ENCODE results near the gene CEL. TPM values are rescaled to one million over a fixed set of nuclear protein-coding genes. Genes with fewer than 3 reads are reported as not detected.

CEL gene
- total RNA-seq, 1 experiment from 2014 or later = 6.6 TPM

- TF ChIP-seq, protein P1, sequence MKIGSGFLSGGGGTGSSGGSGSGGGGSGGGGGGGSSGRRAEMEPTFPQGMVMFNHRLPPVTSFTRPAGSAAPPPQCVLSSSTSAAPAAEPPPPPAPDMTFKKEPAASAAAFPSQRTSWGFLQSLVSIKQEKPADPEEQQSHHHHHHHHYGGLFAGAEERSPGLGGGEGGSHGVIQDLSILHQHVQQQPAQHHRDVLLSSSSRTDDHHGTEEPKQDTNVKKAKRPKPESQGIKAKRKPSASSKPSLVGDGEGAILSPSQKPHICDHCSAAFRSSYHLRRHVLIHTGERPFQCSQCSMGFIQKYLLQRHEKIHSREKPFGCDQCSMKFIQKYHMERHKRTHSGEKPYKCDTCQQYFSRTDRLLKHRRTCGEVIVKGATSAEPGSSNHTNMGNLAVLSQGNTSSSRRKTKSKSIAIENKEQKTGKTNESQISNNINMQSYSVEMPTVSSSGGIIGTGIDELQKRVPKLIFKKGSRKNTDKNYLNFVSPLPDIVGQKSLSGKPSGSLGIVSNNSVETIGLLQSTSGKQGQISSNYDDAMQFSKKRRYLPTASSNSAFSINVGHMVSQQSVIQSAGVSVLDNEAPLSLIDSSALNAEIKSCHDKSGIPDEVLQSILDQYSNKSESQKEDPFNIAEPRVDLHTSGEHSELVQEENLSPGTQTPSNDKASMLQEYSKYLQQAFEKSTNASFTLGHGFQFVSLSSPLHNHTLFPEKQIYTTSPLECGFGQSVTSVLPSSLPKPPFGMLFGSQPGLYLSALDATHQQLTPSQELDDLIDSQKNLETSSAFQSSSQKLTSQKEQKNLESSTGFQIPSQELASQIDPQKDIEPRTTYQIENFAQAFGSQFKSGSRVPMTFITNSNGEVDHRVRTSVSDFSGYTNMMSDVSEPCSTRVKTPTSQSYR (CRISPR knock-in tag; IDR thresholded peaks at IDR 0.05) = no peak
- no peak for TF ChIP-seq E2F5 (CRISPR knock-in tag; IDR thresholded peaks at IDR 0.05)
Measured at GRCh38 chr9:133088756-133089155, 27.0 kb downstream of the CEL start (continued).

DNA sequence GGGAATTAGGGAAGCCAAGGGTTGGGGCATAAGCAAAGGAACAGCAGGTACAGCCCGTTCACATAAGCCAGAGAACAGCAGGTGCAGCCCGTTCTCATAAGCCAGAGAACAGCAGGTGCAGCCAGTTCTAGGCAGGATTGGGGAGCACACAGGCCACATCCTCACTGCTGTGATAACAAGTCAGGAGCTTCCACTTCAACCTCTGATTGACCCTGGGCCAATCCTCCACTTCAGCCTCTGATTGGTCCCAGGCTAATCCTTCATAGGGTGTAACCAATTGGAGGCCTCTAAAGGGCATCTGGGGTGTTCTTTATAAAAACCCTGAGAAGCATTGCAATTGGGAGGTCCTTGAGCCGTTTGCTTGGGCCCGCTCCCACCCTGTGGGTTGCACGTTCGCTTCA, 27.5 kb downstream of the CEL start:
- DNase-seq (ENCODE audit: low spot score) (no peak), ATAC-seq (peak; percentile 51)
- ChIA-PET POLR2A (no interaction called here), CTCF (interaction anchor here (0.7 to 1.3 kb wide), 4 partner anchors 55 to 1247 kb away, joined by 3 to 5 read pairs (median 4); no protein-coding TSS in a partner anchor)
- Mint-ChIP-seq H3K27me3 (ENCODE audit: low read depth) (no peaks in the 10 kb centered on the region), H3K9me3 (no peaks in the 10 kb centered on the region), H3K4me3 (no peak overlapping the region), H3K4me1 (no peaks in the 10 kb centered on the region), H3K27ac (no peak overlapping the region), H3K36me3 (no peaks in the 10 kb centered on the region)
- no peak for TF ChIP-seq ATF1 (CRISPR knock-in tag; IDR thresholded peaks at IDR 0.05)
- TF ChIP-seq, protein P2, sequence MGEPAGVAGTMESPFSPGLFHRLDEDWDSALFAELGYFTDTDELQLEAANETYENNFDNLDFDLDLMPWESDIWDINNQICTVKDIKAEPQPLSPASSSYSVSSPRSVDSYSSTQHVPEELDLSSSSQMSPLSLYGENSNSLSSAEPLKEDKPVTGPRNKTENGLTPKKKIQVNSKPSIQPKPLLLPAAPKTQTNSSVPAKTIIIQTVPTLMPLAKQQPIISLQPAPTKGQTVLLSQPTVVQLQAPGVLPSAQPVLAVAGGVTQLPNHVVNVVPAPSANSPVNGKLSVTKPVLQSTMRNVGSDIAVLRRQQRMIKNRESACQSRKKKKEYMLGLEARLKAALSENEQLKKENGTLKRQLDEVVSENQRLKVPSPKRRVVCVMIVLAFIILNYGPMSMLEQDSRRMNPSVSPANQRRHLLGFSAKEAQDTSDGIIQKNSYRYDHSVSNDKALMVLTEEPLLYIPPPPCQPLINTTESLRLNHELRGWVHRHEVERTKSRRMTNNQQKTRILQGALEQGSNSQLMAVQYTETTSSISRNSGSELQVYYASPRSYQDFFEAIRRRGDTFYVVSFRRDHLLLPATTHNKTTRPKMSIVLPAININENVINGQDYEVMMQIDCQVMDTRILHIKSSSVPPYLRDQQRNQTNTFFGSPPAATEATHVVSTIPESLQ (CRISPR knock-in tag; IDR thresholded peaks at IDR 0.05) = no peak
- TF ChIP-seq NFYB (CRISPR knock-in tag; conservative IDR thresholded peaks at IDR 0.05; ENCODE audit: low read depth) = peak; percentile 41; the same call in 1 of the 2 replicates
- TF ChIP-seq, protein P3, sequence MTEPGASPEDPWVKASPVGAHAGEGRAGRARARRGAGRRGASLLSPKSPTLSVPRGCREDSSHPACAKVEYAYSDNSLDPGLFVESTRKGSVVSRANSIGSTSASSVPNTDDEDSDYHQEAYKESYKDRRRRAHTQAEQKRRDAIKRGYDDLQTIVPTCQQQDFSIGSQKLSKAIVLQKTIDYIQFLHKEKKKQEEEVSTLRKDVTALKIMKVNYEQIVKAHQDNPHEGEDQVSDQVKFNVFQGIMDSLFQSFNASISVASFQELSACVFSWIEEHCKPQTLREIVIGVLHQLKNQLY (CRISPR knock-in tag; IDR thresholded peaks at IDR 0.05) = no peak
- TF ChIP-seq ZNF416 (CRISPR knock-in tag; IDR thresholded peaks at IDR 0.05) = no peak
- TF ChIP-seq, protein P4, sequence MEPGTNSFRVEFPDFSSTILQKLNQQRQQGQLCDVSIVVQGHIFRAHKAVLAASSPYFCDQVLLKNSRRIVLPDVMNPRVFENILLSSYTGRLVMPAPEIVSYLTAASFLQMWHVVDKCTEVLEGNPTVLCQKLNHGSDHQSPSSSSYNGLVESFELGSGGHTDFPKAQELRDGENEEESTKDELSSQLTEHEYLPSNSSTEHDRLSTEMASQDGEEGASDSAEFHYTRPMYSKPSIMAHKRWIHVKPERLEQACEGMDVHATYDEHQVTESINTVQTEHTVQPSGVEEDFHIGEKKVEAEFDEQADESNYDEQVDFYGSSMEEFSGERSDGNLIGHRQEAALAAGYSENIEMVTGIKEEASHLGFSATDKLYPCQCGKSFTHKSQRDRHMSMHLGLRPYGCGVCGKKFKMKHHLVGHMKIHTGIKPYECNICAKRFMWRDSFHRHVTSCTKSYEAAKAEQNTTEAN (CRISPR knock-in tag; IDR thresholded peaks at IDR 0.05) = no peak

- no peak overlapping the region for H3K4me3 Mint-ChIP-seq
- ChIA-PET POLR2A (no interaction called here), CTCF (interaction anchor here (0.7 to 1.2 kb wide), 3 partner anchors 11 to 98 kb away, joined by 4 to 10 read pairs (median 5); no protein-coding TSS in a partner anchor)
- TF ChIP-seq ESRRA (CRISPR knock-in tag; IDR thresholded peaks at IDR 0.05; ENCODE audit: borderline replicate concordance) (no peak), FOXP1 (CRISPR knock-in tag; IDR thresholded peaks at IDR 0.05; ENCODE audit: borderline replicate concordance) (no peak)
- TF ChIP-seq, protein P5, sequence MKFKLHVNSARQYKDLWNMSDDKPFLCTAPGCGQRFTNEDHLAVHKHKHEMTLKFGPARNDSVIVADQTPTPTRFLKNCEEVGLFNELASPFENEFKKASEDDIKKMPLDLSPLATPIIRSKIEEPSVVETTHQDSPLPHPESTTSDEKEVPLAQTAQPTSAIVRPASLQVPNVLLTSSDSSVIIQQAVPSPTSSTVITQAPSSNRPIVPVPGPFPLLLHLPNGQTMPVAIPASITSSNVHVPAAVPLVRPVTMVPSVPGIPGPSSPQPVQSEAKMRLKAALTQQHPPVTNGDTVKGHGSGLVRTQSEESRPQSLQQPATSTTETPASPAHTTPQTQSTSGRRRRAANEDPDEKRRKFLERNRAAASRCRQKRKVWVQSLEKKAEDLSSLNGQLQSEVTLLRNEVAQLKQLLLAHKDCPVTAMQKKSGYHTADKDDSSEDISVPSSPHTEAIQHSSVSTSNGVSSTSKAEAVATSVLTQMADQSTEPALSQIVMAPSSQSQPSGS (CRISPR knock-in tag; IDR thresholded peaks at IDR 0.05; ENCODE audit: borderline replicate concordance, low read depth) = no peak
- H3K27ac Mint-ChIP-seq = no peak overlapping the region
- H3K27me3 Mint-ChIP-seq (ENCODE audit: low read depth) = peaks cover under 1% of the 10 kb centered on the region; the same call in 1 of the 2 replicates
- DNase-seq (ENCODE audit: low spot score) (no peak), ATAC-seq (no peak)
- H3K36me3 Mint-ChIP-seq = peaks cover 3% of the 10 kb centered on the region; the same call in 1 of the 2 replicates
- no peaks in the 10 kb centered on the region for H3K4me1 Mint-ChIP-seq
- H3K9me3 Mint-ChIP-seq = peaks cover 6% of the 10 kb centered on the region
Measured at GRCh38 chr9:133090187-133090586, 28.4 kb downstream of the CEL start.
